MM.1S (cell line): ENCODE measurements around the gene PLCXD1.

Experiments
- DNase-seq: peaks from one replicate; pipeline ENCODE4 v3.0.0-alpha.2; 2015
- H2AFZ ChIP-seq: fragments of 300-600 bp; sonication (generic); 2 replicates; pipeline ENCODE4 v1.6.0; 2016; ENCODE audit warnings: antibody characterized with exemption, low read length
- H3F3A ChIP-seq: fragments of 300-600 bp; sonication (generic); 2 replicates; pipeline ENCODE4 v1.6.1; 2016; ENCODE audit warnings: mild to moderate bottlenecking, antibody characterized with exemption, low read length, moderate library complexity, mixed read lengths; ENCODE audit not compliant: insufficient read depth
- H3K27ac ChIP-seq: fragments of 300-600 bp; sonication (generic); 2 replicates; pipeline ENCODE4 v1.5.1; 2016; ENCODE audit warnings: mild to moderate bottlenecking, low read length
- H3K27me3 ChIP-seq: fragments of 300-600 bp; sonication (generic); replicated peaks from 2 replicates; pipeline ENCODE4 v1.6.0; 2016; ENCODE audit warnings: low read length; ENCODE audit not compliant: insufficient read depth
- H3K36me3 ChIP-seq: fragments of 300-600 bp; sonication (generic); replicated peaks from 2 replicates; pipeline ENCODE4 v1.6.1; 2016; ENCODE audit warnings: mild to moderate bottlenecking, low read length, mixed read lengths; ENCODE audit not compliant: insufficient read depth
- H3K4me1 ChIP-seq: fragments of 300-600 bp; sonication (generic); 2 replicates; pipeline ENCODE4 v1.6.1; 2016; ENCODE audit warnings: low read length, mixed read lengths
- H3K4me2 ChIP-seq: fragments of 300-600 bp; sonication (generic); 2 replicates; pipeline ENCODE4 v1.6.0; 2016; ENCODE audit warnings: low read depth, low read length
- H3K4me3 ChIP-seq: fragments of 300-600 bp; sonication (generic); 2 replicates; pipeline ENCODE4 v1.5.1; 2016; ENCODE audit warnings: low read length, mixed read lengths
- H3K79me2 ChIP-seq: fragments of 300-600 bp; sonication (generic); 2 replicates; pipeline ENCODE4 v1.6.1; 2016; ENCODE audit warnings: mixed run types, low read length, mixed read lengths
- H3K9ac ChIP-seq: fragments of 300-600 bp; sonication (generic); 2 replicates; pipeline ENCODE4 v1.6.1; 2016; ENCODE audit warnings: low read length, mixed read lengths
- H3K9me2 ChIP-seq: fragments of 300-600 bp; sonication (generic); replicated peaks from 2 replicates; pipeline ENCODE4 v1.6.1; 2016; ENCODE audit warnings: mild to moderate bottlenecking, low read length, mixed read lengths; ENCODE audit not compliant: insufficient read depth
- H3K9me3 ChIP-seq: fragments of 300-600 bp; sonication (generic); replicated peaks from 2 replicates; pipeline ENCODE4 v1.6.1; 2016; ENCODE audit warnings: mild to moderate bottlenecking, low read length, mixed read lengths; ENCODE audit not compliant: insufficient read depth
- H4K20me1 ChIP-seq: fragments of 300-600 bp; sonication (generic); 2 replicates; pipeline ENCODE4 v1.6.1; 2016; ENCODE audit warnings: mild to moderate bottlenecking, low read length, moderate library complexity, mixed read lengths; ENCODE audit not compliant: insufficient read depth
- CTCF ChIP-seq: fragments of 300-600 bp; sonication (generic); IDR thresholded peaks from 2 replicates; pipeline ENCODE4 v1.5.1; 2016; ENCODE audit warnings: antibody characterized with exemption, low read length, mixed read lengths
- EZH2 ChIP-seq: fragments of 300-600 bp; sonication (generic); optimal IDR thresholded peaks from 2 replicates; pipeline ENCODE3; 2017; ENCODE audit warnings: low read depth, mild to moderate bottlenecking, antibody characterized with exemption, low read length, mixed read lengths
- EZH2phosphoT487 ChIP-seq: fragments of 300-600 bp; sonication (generic); IDR thresholded peaks from 2 replicates; pipeline ENCODE4 v1.6.1; 2018; ENCODE audit warnings: antibody characterized with exemption, low read length

The PLCXD1 gene

DNA sequence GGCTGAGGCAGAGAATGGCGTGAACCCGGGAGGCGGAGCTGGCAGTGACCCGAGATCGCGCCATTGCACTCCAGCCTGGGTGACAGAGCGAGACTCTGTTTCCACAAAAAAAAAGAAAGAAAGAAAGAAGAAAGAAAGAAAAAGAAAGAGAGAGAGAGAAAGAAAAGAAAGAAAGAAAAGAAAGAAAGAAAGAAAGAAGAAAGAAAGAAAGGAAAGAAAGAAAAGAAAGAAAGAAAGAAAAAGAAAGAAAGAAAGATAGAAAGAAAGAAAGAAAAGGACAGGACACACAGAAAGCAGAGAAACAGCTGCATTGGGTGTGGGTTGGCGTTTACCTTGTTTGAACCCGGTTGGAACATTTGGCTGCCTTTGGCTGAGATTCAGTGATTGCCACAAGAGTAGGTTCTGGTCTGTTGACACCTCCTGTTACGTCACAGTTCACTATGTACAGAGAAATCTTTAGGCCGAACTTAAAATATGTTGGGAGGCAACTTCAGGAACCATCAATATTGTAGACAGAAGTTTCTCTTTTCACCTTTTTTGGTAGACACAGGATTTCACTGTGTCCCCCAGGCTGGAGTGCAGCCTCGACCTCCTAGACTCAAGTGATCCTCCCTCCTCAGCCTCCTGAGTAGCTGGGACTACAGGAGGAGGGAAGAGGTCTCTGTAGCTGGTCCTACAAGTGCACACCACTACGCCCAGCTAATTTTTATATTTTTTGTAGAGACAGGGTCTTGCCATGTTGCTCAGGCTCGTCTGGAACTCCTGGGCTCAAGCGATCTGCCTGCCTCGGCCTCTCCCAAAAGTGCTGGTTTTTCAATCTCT is 16.3 kb upstream of the PLCXD1 start:
- TF ChIP-seq EZH2 (no peak), EZH2phosphoT487 (no peak), CTCF (no peak)
- Histone ChIP-seq H3K27me3 (no peaks in the 10 kb centered on the region), H3K9me3 (no peaks in the 10 kb centered on the region), H3K4me3 (no peak overlapping the region), H3K27ac (no peak overlapping the region), H3K79me2 (no peaks in the 10 kb centered on the region), H2AFZ (no peak overlapping the region), H3F3A (no peaks in the 10 kb centered on the region), H3K36me3 (no peaks in the 10 kb centered on the region), H3K4me1 (no peaks in the 10 kb centered on the region), H3K9me2 (no peaks in the 10 kb centered on the region), H3K9ac (no peak overlapping the region), H4K20me1 (no peaks in the 10 kb centered on the region), H3K4me2 (no peak overlapping the region)
- no peak for DNase-seq

GRCh38 chrX:265502-265901 is 15.7 kb upstream of the PLCXD1 start:
- no peaks in the 10 kb centered on the region for H3K9me3 ChIP-seq
- H4K20me1 ChIP-seq = no peaks in the 10 kb centered on the region
- no peaks in the 10 kb centered on the region for H3K27me3 ChIP-seq
- H3K4me1 ChIP-seq = no peaks in the 10 kb centered on the region
- no peaks in the 10 kb centered on the region for H3K36me3 ChIP-seq
- H3K4me3 ChIP-seq = no peak overlapping the region
- no peak overlapping the region for H3K27ac ChIP-seq
- H3K9ac ChIP-seq = no peak overlapping the region
- H3K4me2 ChIP-seq = no peak overlapping the region
- TF ChIP-seq CTCF (no peak), EZH2 (no peak), EZH2phosphoT487 (no peak)
- no peaks in the 10 kb centered on the region for H3F3A ChIP-seq
- no peak overlapping the region for H2AFZ ChIP-seq
- H3K79me2 ChIP-seq = no peaks in the 10 kb centered on the region
- no peaks in the 10 kb centered on the region for H3K9me2 ChIP-seq
- no peak for DNase-seq

GRCh38 chrX:267771-268261 is 13.4 kb upstream of the PLCXD1 start:
- Histone ChIP-seq H3K4me3 (no peak overlapping the region), H3K79me2 (no peaks in the 10 kb centered on the region)

More at GRCh38 chrX:267771-268261, 13.4 kb upstream of the PLCXD1 start:
- Histone ChIP-seq H3K27me3 (no peaks in the 10 kb centered on the region), H3K27ac (no peak overlapping the region), H3F3A (no peaks in the 10 kb centered on the region), H3K9me2 (no peaks in the 10 kb centered on the region), H4K20me1 (no peaks in the 10 kb centered on the region), H3K4me1 (no peaks in the 10 kb centered on the region), H3K9me3 (no peaks in the 10 kb centered on the region), H3K9ac (no peak overlapping the region), H3K36me3 (no peaks in the 10 kb centered on the region), H3K4me2 (no peak overlapping the region), H2AFZ (no peak overlapping the region)
- DNase-seq = no peak
- TF ChIP-seq EZH2 = no peak
- no peak for TF ChIP-seq CTCF
- TF ChIP-seq EZH2phosphoT487 = no peak
